ENCODE data around the gene KIRREL3. TPM values are rescaled to one million over a fixed set of nuclear protein-coding genes. Genes with fewer than 3 reads are reported as not detected.

The KIRREL3 gene
- polyA plus RNA-seq, 1 of the 3 experiments (the other 2 are of a cell fraction) = 3.7 TPM

DNA sequence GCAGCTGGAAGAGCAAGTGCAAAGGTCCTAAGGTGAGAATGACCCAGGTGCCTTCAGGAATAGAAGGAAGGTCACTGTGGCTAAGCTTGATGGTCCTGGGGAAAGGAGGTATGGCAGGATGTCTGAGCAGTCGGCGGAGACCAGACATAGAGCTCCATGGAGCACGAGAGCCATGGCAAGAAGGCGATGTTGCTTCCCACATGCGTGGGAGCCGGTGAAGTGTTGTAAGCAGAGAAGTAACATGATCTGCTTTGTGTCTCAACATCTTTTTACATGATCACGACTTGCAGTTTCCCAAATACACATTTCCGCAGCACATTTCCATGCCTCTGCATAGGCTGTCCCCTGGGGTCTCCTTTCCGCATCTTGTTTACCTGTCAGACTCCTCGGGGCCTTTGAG, 231.9 kb downstream of the KIRREL3 start (continued):
- no peak for TF ChIP-seq YY1 (IDR thresholded peaks at IDR 0.05; ENCODE audit: low read depth)
- TF ChIP-seq JUND (IDR thresholded peaks at IDR 0.05) = no peak
- no peak for TF ChIP-seq POLR2AphosphoS5 (IDR thresholded peaks at IDR 0.05; ENCODE audit: low read depth, low read length)
- TF ChIP-seq, protein P1, sequence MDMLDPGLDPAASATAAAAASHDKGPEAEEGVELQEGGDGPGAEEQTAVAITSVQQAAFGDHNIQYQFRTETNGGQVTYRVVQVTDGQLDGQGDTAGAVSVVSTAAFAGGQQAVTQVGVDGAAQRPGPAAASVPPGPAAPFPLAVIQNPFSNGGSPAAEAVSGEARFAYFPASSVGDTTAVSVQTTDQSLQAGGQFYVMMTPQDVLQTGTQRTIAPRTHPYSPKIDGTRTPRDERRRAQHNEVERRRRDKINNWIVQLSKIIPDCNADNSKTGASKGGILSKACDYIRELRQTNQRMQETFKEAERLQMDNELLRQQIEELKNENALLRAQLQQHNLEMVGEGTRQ (IDR thresholded peaks at IDR 0.05; ENCODE audit: borderline replicate concordance, low read depth, low read length) = no peak
- TF ChIP-seq RAD21 (IDR thresholded peaks at IDR 0.05; ENCODE audit: low read length) = no peak
- no peak for TF ChIP-seq SIN3A (IDR thresholded peaks at IDR 0.05; ENCODE audit: borderline replicate concordance, low read depth, low read length)
- TF ChIP-seq SMC3 (IDR thresholded peaks at IDR 0.05; ENCODE audit: low read depth, low read length) = no peak
- no peak for TF ChIP-seq NFIC (IDR thresholded peaks at IDR 0.05; ENCODE audit: borderline replicate concordance)
- TF ChIP-seq, protein P2, sequence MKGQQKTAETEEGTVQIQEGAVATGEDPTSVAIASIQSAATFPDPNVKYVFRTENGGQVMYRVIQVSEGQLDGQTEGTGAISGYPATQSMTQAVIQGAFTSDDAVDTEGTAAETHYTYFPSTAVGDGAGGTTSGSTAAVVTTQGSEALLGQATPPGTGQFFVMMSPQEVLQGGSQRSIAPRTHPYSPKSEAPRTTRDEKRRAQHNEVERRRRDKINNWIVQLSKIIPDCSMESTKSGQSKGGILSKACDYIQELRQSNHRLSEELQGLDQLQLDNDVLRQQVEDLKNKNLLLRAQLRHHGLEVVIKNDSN (IDR thresholded peaks at IDR 0.05; ENCODE audit: borderline replicate concordance, low read depth) = no peak
- TF ChIP-seq RXRA (IDR thresholded peaks at IDR 0.05; ENCODE audit: borderline replicate concordance, low read depth) = no peak

DNA sequence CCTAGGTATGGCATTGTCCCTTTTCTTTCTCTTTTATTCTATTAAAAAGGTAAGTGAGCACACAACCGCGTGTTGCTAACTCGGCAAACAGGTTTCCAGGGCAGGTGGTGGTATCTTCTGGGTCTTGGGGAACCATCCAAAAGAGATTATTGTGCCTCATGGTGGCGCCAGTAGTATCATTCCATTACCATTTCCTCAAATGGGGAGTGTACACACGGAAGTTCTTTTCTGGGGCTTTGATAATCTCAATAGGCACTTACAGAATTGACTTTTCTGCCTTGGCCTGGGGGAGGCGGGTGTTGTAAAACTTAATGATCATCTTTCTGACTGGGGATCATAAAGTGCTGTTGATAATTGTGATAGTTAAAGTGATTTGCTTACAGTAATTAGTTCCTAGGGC, 234.1 kb downstream of the KIRREL3 start:
- H3K4me3 ChIP-seq (ENCODE audit: low read depth in 2 of 2, low read length in 1 of 2) = no peak overlapping the region
- ChIA-PET CTCF (interaction anchor here (0.7 kb wide), 1 partner anchor 50 kb away, joined by 3 read pairs; no protein-coding TSS in a partner anchor), POLR2A (no interaction called here)
- no peak for DNase-seq
- TF ChIP-seq JUND (IDR thresholded peaks at IDR 0.05) (no peak), RXRA (IDR thresholded peaks at IDR 0.05; ENCODE audit: borderline replicate concordance, low read depth) (no peak), MEF2A (IDR thresholded peaks at IDR 0.05; ENCODE audit: borderline replicate concordance, low read depth) (no peak), RAD21 (IDR thresholded peaks at IDR 0.05; ENCODE audit: low read length) (0 out of 2 replicates have a peak, but pooled peaks have one; percentile 14), SMC3 (IDR thresholded peaks at IDR 0.05; ENCODE audit: low read depth, low read length) (no peak), EP300 (IDR thresholded peaks at IDR 0.05; ENCODE audit: borderline replicate concordance in 1 of 2, low read depth in 1 of 2, low read length in 1 of 2) (no peak)
- TF ChIP-seq, protein P3, sequence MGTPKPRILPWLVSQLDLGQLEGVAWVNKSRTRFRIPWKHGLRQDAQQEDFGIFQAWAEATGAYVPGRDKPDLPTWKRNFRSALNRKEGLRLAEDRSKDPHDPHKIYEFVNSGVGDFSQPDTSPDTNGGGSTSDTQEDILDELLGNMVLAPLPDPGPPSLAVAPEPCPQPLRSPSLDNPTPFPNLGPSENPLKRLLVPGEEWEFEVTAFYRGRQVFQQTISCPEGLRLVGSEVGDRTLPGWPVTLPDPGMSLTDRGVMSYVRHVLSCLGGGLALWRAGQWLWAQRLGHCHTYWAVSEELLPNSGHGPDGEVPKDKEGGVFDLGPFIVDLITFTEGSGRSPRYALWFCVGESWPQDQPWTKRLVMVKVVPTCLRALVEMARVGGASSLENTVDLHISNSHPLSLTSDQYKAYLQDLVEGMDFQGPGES (IDR thresholded peaks at IDR 0.05; ENCODE audit: low read depth, low read length) = no peak
- TF ChIP-seq, protein P4, sequence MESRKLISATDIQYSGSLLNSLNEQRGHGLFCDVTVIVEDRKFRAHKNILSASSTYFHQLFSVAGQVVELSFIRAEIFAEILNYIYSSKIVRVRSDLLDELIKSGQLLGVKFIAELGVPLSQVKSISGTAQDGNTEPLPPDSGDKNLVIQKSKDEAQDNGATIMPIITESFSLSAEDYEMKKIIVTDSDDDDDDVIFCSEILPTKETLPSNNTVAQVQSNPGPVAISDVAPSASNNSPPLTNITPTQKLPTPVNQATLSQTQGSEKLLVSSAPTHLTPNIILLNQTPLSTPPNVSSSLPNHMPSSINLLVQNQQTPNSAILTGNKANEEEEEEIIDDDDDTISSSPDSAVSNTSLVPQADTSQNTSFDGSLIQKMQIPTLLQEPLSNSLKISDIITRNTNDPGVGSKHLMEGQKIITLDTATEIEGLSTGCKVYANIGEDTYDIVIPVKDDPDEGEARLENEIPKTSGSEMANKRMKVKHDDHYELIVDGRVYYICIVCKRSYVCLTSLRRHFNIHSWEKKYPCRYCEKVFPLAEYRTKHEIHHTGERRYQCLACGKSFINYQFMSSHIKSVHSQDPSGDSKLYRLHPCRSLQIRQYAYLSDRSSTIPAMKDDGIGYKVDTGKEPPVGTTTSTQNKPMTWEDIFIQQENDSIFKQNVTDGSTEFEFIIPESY (IDR thresholded peaks at IDR 0.05; ENCODE audit: borderline replicate concordance, low read depth) = no peak
- TF ChIP-seq, protein P1 (IDR thresholded peaks at IDR 0.05; ENCODE audit: borderline replicate concordance, low read depth, low read length) = no peak
- TF ChIP-seq, protein P5, sequence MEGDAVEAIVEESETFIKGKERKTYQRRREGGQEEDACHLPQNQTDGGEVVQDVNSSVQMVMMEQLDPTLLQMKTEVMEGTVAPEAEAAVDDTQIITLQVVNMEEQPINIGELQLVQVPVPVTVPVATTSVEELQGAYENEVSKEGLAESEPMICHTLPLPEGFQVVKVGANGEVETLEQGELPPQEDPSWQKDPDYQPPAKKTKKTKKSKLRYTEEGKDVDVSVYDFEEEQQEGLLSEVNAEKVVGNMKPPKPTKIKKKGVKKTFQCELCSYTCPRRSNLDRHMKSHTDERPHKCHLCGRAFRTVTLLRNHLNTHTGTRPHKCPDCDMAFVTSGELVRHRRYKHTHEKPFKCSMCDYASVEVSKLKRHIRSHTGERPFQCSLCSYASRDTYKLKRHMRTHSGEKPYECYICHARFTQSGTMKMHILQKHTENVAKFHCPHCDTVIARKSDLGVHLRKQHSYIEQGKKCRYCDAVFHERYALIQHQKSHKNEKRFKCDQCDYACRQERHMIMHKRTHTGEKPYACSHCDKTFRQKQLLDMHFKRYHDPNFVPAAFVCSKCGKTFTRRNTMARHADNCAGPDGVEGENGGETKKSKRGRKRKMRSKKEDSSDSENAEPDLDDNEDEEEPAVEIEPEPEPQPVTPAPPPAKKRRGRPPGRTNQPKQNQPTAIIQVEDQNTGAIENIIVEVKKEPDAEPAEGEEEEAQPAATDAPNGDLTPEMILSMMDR (IDR thresholded peaks at IDR 0.05) = 0 out of 2 replicates have a peak, but pooled peaks have one; percentile 17
- H3K27me3 ChIP-seq (ENCODE audit: insufficient read depth) = no peaks in the 10 kb centered on the region
- no peak overlapping the region for H3K27ac ChIP-seq (ENCODE audit: low read depth in 2 of 2, low read length in 1 of 2)
- no peaks in the 10 kb centered on the region for H3K79me2 ChIP-seq (ENCODE audit: insufficient read depth)
- no peaks in the 10 kb centered on the region for H3K9me2 ChIP-seq
- H3K9me3 ChIP-seq = no peaks in the 10 kb centered on the region
- H4K20me1 ChIP-seq (ENCODE audit: insufficient read depth) = no peaks in the 10 kb centered on the region
- no peaks in the 10 kb centered on the region for H3F3A ChIP-seq (replicated peaks; ENCODE audit: insufficient read depth)
- H3K9ac ChIP-seq = no peak overlapping the region
- H2AFZ ChIP-seq (ENCODE audit: low read depth) = no peak overlapping the region
- WGBS (ENCODE audit: low lambda C conversion rate) = 81% methylated on average over 6 of the region's 6 CpGs
- no peak overlapping the region for H3K4me2 ChIP-seq
- H3K36me3 ChIP-seq (replicated peaks in 1 of 2; ENCODE audit: control insufficient read depth in 1 of 2, insufficient read depth in 2 of 2, low read length in 1 of 2) = no peaks in the 10 kb centered on the region
- H3K4me1 ChIP-seq (ENCODE audit: control insufficient read depth in 1 of 2, insufficient read depth in 2 of 2, low read depth in 1 of 2, low read length in 1 of 2) = no peaks in the 10 kb centered on the region

All from SK-N-SH (cell line).